GM21423 (cell line): ENCODE results near the gene ZNF710.
"Not testable (repeated sequence)": the region's sequence is repeated elsewhere in the genome, so short reads cannot be mapped to it uniquely, and the experiment has no call there.

ENCODE experiments used
- ATAC-seq: cut with Tn5 transposase; IDR thresholded peaks from one replicate; pipeline ENCODE4 v1.9.1; 2021; ENCODE audit warnings: mild to moderate bottlenecking, moderate library complexity; ENCODE audit not compliant: unreplicated experiment

Gene ZNF710

DNA sequence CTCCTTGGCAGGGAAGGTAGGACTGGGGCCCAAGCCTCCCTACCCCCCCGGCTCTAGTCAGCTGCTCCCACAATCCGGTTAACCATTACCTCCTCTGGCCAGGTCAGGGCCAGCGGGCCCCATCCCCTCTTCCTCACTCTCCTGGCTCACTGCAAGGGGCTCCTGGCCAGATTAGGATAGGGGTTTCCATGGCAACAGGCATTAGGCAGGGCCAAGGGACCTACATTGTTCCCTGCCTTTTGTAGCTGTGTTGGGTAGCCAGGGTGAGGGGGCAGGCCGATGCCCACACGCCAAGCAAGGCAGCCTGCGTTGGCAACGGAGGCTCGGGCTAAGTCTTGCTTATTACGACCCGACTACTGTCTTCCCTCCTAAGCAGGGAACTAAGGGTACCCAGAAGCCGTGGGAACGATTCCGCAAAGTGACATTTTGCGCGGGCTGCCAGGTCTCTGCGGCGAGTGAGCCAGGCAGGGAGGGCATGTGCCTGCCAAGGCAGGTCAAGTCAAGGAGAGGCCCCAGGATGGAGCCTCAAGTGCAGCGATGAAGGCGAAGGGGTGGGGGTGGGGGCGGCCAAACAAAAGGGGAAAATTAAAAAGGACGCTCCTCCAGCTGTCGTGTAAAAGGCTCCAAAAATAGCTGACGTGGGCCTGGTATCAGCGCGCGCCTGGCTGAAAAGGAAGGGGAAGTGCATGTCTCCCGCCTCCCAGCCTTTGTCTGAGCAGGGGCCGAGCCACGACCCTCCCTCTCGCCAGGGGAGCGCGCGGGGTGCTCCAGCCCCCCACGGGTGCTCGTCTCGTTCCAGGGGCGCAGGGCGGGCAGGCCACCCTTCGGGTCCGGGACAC is 100.2 kb downstream of the ZNF710 start:
- ATAC-seq, result peak; percentile 6

DNA sequence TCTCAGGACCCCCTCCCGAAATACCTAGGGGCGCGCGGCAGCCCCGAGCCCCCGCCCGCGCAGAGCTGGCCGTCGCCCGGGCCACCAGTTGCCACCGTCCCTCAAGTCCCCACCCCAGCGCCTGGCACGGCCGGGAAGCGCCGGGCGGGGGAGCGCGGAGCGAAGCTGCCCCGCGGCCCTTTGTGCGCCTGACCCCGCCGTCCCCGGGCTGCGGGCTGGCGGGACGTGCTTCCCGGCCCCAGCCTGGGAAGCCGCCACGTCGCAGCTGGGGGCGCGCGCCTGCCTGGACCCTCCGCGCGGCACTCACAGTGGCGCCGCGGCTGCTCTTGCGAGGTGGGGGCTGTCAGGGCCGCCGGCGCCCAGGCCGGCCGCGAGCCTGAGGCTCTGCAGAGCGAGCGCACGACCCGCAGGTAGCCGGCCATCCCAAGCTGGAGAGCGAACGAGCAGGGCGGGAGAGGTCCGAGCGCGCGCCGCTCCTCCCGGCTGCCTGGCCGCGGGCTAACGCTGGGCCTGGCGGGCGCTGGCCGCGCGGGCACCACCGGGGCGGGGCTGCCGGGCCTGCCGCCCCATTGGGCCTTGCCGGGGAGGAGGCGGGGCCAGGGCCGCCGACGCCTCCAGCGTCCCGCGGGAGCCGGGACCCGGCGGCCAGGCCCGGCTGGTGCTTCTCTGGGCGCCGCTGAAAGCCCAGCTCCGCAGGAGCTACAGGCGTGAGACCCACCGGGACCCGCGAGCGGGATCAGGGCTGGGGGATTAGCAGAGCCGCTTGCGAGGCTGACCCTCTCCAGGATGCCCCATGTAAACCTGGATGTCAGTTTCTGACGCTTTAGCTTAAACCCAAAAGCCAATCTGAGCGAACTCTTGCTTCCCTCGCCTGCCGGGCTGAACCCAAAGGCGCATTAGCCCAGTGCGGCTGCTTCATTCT is 101.1 kb downstream of the ZNF710 start, which contains the start of gene IDH2:
Gene IDH2, minus strand, starts transcription at position 500 of the 922 bp plus-strand sequence. Its CDS starts 78 bp downstream, at position 422.
- ATAC-seq, result peak; percentile 58

DNA sequence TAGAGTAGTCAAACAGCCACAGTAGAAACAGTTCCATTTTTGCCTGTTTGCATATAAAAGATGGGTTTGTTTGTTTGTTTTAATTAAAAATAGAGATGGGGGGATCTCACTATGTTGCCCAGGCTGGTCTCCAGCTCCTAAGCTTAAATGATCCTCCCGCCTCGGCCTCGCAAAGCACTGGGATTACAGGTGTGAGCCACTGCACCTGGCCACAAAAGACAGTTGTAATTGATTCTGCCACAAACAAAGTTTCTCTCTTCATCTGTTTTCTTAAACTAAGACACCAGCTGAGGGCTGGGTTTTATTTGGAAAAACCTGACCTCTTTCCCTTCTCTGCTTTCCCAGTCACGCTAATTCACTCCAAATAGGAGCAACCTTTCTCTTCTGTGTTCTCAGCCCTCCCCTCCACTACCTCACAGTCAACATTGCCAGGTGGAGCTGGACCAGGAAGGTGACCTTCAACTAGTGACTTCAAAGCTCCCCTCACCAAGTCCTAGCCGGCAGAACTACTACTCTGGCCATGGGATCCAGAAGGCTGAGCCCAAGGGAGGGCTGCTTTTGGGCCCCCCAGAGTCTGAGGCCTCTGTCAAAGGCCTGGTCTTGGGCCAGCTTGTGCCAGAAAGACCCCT is 102.7 kb downstream of the ZNF710 start:
- no peak for ATAC-seq

DNA sequence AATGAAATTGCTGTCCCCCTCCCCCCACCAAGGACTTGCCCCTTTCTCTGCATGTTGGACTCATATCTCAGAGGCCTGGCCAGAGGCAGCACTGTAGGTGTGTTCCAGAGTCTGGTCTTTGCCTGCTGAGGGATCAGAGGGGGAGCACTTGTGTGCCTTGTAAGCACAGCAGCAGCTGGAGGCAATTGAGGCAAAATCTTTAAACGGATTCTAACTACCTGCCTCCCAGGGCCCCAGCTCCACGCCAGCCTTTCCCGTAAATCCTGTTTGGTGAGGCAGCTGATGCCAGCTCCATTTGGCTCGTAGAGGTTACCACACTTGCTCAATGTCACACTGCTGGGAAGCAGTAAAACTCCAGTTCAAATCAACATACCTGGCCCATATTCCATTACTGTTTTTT is 103.4 kb downstream of the ZNF710 start:
- ATAC-seq, result no peak

DNA sequence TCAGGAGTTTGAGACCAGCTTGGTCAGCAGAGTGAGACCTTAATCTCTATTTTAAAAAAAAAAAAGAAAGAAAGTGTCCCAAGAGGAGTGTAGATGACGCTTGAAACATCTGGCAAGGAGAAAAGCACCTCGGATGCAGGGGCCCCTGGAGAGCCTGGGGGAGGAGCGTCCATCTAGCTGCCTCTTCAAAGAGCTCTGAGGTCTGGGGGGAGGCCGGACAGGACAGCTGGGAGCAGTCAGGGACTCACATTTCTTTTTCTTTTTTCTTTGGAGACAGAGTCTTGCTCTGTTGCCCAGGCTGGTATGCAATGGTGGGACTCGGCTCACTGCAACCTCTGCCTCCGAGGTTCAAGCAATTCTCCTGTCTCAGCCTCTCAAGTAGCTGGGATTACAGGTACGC is 104.4 kb downstream of the ZNF710 start:
- no peak for ATAC-seq

DNA sequence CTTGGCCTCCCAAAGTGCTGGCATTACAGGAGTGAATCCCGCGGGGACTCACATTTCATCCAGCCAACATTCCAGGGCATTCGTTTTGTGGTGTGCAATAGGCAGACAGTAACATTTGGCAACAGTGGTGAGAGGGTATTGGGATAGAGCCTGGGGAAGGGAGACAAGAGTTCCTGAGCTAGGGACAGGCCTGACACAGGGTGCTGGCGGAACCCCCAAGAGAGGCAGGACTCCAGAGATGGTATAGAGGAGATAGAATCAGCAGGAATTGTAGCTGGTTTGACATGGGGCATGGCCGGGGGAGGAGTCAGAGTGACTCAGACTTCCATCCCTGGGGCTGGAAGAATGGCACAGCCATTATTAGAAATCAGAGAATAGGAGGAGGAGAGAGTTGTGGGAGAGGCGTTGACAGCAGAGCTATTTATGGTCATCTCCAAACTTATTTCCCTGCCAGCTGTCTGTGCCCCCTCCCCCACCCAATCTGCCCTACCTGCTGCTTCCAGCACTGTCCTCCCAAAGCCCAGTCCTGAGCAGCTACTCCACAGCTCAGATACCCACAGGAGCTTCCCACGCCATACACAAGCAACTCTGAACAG is 105.5 kb downstream of the ZNF710 start:
- no peak for ATAC-seq

DNA sequence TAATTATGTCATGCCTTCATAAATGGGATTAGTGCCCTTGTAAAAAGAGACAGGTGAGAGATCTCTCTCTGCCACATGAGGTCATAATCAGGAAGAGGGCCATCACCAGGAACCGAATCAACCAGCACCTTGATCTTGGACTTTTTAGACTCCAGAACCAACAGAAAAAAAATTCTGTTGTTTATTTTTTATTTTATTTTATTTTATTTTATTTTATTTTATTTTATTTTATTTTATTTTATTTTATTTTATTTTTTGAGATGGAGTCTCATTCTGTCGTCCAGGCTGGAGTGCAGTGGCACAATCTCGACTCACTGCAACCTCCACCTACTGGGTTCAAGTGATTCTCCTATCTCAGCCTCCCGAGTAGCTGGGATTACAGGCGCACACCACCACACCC is 106.9 kb downstream of the ZNF710 start:
- ATAC-seq, result not testable (repeated sequence)

DNA sequence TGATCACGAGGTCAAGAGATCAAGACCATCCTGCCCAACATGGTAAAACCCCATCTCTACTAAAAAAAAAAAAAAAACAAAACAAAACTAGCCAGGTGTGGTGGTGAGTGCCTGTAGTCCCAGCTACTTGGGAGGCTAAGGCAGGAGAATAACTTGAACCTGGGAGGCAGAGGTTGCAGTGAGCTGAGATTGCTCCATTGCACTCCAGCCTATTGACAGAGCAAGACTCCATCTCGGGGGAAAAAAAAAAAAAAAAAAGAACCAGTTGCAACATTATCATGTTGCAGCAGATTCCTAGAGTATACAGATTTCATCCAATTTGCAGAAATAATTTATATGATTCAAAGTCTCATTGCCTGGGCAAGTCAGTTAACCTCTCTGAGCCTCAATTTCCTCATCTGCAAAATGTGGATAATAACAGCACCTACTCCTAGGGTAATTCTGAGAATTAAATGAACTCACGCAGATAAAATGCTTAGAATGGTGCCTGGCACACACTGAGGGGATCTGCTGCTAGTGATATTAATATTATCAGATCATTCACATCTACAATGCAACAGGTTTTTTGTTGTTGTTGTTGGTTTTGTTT is 108.1 kb downstream of the ZNF710 start:
- not testable (repeated sequence) for ATAC-seq

DNA sequence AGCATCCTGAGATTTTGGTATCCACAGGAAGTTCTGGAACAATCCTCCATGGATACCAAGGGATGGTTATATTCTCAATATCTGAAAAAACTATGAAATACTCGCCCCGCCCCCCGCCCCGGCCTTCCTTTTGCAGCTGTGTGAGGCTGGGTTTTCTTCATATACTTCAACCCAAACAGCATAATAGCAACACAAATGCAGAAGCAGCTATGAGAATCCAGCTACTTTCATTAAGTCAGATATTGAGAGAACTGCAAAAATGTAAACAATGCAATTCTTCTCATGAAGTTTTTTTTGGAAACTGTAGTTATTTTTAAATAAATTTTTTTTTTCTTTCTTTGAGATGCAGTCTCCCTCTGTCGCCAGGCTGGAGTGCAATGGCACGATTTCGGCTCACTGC is 112.0 kb downstream of the ZNF710 start:
- ATAC-seq, result no peak

DNA sequence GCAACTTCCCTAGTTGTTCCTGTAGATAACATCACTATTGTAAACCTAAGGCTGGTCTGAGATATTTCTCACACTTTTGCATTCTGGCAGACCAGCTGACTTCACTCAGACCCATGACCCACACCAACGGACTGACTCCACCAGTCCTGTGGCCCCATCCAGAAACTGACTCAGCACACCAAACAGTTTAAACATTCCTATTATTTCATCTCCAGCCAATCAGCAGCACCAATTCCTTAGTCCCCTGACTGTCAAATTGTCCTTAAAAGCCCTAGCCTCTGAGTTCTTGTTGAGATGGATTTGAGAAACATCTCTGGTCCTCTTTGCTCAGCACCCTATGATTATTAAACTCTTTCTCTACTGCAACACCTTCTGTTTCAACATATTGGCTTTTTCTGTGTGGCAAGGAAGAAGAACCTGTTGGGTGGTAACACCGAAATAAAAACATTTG is 113.4 kb downstream of the ZNF710 start:
- ATAC-seq, result no peak

DNA sequence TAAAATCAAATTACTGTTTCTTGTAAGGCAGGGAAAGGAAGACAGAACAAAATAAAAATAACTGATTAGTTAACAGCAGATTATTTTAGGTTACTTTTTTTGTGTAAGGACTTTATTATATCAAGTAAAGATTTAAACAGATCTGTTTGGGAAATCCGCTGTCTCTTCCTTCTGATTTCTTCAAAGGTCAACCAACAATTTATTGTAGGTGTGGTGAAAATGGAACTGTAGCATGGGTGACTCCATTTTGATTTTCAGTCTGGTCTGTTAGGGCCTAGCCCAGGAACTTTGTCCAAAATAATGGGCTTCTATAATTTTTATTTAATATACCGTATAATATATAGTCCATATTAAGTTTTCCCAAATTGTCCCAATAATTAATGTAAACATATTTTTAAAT is 114.7 kb downstream of the ZNF710 start:
- no peak for ATAC-seq

DNA sequence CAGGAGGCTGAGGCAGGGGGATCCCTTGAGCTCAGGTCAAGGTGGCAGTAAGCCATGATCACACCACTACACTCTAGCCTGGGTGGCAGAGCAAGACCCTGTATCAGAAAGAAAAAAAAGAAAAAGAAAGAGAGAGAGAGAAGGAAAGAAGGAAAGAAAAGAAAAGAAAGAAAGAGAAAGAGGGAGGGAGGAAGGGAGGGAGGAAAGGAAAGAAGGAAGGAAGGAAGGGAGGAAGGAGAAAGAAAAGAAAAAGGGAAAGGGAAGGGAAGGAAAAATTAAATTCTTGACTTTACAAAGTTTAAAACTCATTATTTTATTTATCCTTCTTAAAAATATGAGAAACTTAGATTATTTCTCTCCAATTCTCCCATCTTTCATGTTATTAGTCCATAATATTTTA is 118.2 kb downstream of the ZNF710 start:
- no peak for ATAC-seq

DNA sequence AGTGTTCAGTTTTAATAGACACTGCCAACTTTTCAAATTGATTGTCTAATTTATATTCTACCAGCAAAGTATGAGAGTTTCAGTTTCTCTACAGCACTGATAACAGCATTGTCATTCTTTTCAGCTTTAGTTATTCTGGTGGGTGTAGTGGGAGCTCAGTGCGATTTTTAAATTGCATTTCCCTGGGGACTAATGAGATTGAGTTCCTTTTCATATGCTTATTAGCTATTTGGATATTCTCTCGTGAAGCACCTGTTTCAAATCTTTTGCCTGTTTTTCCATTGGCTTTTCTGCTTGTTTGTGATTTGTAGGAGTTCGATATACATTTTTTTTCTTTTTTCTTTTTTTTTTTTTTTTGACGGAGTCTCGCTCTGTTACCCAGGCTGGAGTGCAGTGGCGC is 120.0 kb downstream of the ZNF710 start:
- no peak for ATAC-seq

DNA sequence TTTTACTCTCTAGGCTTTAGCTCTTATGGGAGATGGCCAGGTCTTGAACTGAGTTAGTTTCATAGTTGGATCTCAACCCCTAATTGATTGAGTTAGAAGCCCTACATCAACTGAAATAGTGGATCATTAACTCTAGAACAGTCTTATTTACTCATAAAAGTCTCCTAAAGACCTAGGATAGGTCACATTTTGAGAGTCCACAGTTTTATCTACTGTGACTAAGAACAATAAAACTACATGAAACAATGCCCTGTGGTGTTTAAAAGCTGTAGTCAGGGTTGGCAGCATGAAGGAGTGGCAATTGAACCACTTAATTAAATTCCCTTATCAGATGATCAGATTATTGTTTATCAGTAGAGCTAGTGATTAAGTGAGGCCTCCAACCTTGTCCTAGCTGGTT is 123.4 kb downstream of the ZNF710 start:
- ATAC-seq, result no peak

DNA sequence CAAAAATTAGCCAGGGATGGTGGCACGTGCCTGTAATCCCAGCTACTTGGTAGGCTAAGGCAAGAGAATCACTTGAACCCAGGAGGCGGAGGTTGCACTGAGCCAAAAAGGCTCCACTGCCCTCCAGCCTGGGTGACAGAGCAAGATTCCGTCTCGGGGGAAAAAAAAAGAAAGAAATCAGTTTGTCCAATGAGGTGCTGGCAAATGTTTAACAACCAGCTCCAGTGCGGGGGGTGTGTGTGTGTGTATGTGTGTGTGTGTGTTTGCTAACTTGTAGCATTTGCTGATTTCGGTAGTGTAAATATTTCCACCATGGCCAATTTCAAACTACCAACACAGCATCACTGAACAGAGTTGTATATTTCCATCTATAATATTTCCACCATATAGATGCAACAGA is 124.9 kb downstream of the ZNF710 start:
- no peak for ATAC-seq

DNA sequence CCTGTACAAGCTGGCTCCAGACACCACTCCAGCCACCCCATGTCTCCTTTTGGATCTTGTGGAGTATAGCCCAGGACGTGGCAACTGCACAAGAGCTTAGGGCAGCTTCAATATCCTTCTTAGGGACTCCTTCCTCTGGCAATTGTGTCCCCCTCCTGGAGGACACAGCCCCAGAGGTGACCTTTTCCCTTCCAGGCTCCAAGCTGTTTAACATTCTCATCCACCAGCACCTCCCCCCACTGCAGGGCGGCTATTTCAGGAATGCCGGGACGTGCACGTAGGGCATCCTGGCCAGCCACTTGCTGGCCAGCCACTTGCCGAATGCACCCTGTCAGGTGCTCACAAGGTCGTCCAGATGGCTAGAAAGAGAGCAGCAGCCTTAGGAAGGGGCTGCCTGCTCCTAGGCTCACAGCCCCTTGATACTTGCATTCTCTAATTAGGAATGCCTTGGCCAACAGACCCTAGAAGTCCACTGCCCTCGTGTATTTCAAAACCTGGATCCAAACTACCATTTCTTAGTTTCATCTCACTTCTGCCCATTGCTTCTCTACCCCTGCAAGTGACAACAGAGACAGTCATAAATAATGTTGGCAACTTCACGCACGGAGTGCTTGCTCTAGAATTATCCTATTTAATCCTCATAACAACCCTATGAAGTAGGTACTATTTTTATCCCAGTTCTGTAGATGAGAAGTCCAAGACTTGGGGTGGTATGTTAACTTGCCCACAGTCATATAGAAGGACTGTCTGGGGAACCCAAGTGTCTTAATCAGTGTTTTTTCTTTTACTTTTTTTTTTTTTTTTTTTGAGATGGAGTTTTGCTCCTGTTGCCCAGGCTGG is 125.7 kb downstream of the ZNF710 start:
- no peak for ATAC-seq

DNA sequence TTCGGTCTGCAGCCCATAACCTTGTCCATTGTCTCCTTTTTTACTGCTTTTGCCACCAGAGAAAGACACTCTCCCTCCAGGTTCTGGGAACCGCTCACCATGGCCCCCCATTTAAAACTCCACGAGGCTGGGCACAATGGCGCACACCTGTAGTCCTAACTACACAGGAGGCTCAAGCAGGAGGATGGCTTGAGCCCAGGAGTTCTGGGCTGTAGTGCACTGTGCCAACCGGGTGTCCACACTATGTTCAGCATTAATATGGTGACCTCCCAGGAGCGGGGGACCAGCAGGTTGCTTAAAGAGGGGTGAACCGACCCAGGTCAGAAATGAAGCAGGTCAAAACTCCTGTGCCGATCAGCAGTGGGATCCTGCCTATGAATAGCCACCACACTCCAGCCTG is 129.2 kb downstream of the ZNF710 start:
- ATAC-seq, result no peak
